ENCODE results near the gene HIRIP3.

The HIRIP3 gene

GRCh38 chr16:29943846-29944799, 51.3 kb downstream of the HIRIP3 start:
- peak overlapping the region; percentile 65 for H3K4me2 ChIP-seq (ENCODE audit: low read length, poor library complexity, severe bottlenecking)
- no peak overlapping the region for H3K23ac ChIP-seq (ENCODE audit: low read length in 2 of 2)
- peak overlapping the region; percentile 64 for H4K8ac ChIP-seq (ENCODE audit: low read length)
- H3K27ac ChIP-seq (ENCODE audit: low read length, poor library complexity, severe bottlenecking): peak overlapping the region; percentile 100
- peaks cover 3% of the 10 kb centered on the region for H3K4me1 ChIP-seq (ENCODE audit: control insufficient read depth, insufficient read depth, low read depth, low read length)
- peak overlapping the region; percentile 64 for H2BK120ac ChIP-seq (ENCODE audit: low read depth, low read length)
- peak overlapping the region in 1 of 2 experiments; percentile 51 for H3K4me3 ChIP-seq (ENCODE audit: insufficient read depth in 1 of 2, low read depth in 1 of 2, low read length in 2 of 2)
- peaks cover 6% of the 10 kb centered on the region for H3K9me3 ChIP-seq (ENCODE audit: control insufficient read depth, low read length)
- peak overlapping the region; percentile 86 to 95 for H2BK12ac ChIP-seq (ENCODE audit: low read length in 2 of 2)
- 16% methylated on average over 8 of the region's 11 CpGs for WGBS
- H2AFZ ChIP-seq (ENCODE audit: low read depth, low read length): no peak overlapping the region
- DNase-seq: peak; percentile 99
- no peak overlapping the region for H3K14ac ChIP-seq (ENCODE audit: low read length in 2 of 2)
- no peak overlapping the region for H4K91ac ChIP-seq (ENCODE audit: low read length)
- H2BK15ac ChIP-seq (ENCODE audit: low read depth, poor library complexity, severe bottlenecking): no peak overlapping the region
- H2BK5ac ChIP-seq (ENCODE audit: low read depth, low read length, poor library complexity, severe bottlenecking): peak overlapping the region; percentile 84
- peak overlapping the region in 1 of 2 experiments; percentile 97 for H3K4ac ChIP-seq (ENCODE audit: low read depth in 1 of 2, low read length in 2 of 2)
- H2AK5ac ChIP-seq (ENCODE audit: low read length, severe bottlenecking): peak overlapping the region; percentile 96
- H3K36me3 ChIP-seq (ENCODE audit: control insufficient read depth in 1 of 2, insufficient read depth in 2 of 2, low read depth in 1 of 2, low read length in 2 of 2): no peaks in the 10 kb centered on the region
- H3K9ac ChIP-seq (ENCODE audit: low read length): peak overlapping the region; percentile 86
- H3K27me3 ChIP-seq (ENCODE audit: control insufficient read depth in 1 of 2, insufficient read depth in 1 of 2, low read length in 2 of 2): no peaks in the 10 kb centered on the region
- no peaks in the 10 kb centered on the region for H3K79me1 ChIP-seq (replicated peaks; ENCODE audit: low read length, poor library complexity, severe bottlenecking)
- peak overlapping the region; percentile 33 to 70 for H3K18ac ChIP-seq (ENCODE audit: low read depth in 1 of 2, low read length in 2 of 2)
